HG03095 (cell line): ENCODE data around the gene NUP37.
A peak's percentile ranks its signal among the peaks of the same experiment; 100 is the strongest.
"Not testable (repeated sequence)": the region's sequence is repeated elsewhere in the genome, so short reads cannot be mapped to it uniquely, and the experiment has no call there.

Experiments used
- ATAC-seq: cut with Tn5 transposase; IDR thresholded peaks from one replicate; pipeline ENCODE4 v1.9.1; 2021; ENCODE audit warnings: moderate library complexity; ENCODE audit not compliant: unreplicated experiment

NUP37 gene, protein sequence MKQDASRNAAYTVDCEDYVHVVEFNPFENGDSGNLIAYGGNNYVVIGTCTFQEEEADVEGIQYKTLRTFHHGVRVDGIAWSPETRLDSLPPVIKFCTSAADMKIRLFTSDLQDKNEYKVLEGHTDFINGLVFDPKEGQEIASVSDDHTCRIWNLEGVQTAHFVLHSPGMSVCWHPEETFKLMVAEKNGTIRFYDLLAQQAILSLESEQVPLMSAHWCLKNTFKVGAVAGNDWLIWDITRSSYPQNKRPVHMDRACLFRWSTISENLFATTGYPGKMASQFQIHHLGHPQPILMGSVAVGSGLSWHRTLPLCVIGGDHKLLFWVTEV

DNA sequence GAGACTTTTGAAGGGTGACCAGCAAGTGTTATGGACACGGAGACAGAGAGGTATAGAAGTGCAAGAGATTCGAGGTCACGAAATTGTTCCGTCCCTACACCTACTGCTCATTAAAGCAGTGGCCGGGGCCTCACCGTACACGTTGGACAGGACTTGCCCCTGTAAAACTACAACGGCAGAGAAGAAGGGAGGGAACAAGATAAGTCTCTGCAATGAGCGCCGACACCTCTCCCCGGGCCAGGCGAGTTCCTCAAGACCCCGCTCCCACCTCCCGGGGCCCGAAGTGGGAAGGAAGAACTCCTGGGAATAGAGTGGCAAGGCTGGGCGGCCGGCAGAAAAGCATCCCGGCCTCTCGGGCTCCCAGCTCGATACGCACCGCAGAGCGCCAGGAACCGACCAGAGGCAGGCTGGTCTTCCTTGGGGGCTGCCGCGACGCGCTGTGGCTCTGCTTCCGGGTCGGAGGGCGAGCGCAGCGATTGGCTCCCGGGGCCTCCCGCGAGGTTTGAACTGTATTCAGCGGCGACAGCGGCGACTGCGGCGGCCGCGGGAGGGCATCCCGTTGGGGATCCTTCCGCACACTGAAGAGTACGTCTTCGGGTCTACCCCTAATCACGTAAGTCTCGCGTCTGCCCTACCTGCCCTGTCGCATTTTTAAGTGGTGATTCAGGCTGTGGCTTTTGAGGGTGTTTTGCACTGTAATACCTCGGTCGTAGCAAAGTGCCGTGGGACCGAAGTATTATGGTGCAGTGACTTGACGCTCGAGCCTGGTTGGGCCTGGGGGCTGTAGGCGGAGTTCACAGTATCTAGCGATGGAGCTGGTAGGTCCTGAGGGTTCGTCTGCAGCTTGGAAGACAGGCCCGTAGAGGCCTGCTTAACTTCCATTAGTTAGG lies at the start of gene NUP37, which contains the start of gene PARPBP:
TSS of gene NUP37 (minus strand) at position 441 of the 890 bp plus-strand sequence. CDS start 1,596 bp downstream, outside the sequence.
TSS of gene PARPBP (plus strand) at position 510 of the 890 bp plus-strand sequence. CDS start 3,706 bp downstream, outside the sequence.
- peak; percentile 92 for ATAC-seq

DNA sequence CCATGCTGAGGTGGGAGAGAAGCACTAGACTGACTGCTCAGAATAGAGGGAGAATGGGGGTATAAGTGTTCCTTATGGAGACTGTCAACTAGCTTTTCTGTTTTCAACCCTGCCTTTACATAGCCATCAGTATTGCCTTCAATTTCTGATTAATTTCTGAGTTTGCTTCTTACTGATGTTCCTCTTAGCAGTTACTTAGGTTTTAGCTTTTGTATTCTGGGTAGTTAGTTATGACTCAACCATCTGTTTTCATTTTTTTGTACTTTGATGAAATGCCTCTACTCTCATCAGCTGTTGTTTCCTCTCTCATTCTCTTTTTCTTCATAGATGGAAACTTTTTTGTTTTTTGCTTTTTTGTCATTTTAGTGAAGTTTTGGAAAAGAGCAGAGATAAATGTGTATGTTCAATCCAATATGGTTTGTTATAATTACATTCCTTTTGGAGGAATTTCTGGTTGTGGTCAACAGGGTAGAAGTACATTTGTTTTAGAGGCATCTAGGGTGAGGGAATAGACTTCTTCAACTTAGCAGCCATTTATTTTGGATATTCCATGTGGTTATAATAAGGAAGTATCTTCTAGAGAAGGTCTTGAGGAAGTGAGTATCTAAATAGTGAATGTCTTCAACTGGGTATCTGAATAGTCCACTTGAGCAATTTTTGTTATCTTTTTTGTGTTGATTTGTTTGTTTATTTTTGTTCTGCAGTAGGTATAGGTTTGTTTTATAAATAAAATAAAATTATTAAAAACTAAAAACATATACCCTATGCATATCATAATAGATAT lies 48.1 kb upstream of the NUP37 start:
- peak; percentile 66 for ATAC-seq

DNA sequence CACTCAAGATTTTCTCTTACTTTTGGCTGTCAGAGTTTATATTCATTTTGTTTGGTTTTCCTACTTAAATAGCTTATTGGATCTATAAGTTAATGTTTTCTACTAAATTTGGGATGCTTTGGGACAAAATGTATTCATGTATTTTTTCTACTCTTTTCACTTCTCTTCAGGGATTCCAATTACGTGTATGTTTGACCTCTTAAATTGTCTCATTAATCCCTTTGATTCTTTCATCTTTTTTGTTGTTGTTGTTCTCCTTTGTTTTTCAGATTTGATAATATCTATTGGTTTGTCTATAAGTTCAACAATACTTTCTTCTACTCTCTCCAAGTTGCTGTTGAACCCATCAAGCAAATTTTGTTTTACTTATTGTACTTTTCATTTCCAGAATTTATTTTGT lies 43.5 kb upstream of the NUP37 start:
- ATAC-seq = no peak

DNA sequence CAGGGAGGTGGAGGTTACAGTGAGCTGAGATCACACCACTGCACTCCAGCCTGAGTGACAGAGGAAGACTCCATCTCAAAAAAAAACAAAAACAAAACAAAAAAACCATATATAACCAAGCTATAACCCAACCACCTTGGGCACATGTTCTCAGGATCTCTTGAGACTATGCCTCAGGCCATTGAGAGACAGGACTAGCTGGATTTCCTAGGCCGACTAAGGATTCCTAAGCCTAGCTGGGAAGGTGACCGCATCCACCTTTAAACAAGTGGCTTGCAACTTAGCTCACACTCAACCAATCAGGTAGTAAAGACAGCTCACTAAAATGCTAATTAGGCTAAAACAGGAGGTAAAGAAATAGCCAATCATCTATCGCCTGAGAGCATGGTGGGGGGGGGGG lies 35.3 kb upstream of the NUP37 start:
- not testable (repeated sequence) for ATAC-seq

DNA sequence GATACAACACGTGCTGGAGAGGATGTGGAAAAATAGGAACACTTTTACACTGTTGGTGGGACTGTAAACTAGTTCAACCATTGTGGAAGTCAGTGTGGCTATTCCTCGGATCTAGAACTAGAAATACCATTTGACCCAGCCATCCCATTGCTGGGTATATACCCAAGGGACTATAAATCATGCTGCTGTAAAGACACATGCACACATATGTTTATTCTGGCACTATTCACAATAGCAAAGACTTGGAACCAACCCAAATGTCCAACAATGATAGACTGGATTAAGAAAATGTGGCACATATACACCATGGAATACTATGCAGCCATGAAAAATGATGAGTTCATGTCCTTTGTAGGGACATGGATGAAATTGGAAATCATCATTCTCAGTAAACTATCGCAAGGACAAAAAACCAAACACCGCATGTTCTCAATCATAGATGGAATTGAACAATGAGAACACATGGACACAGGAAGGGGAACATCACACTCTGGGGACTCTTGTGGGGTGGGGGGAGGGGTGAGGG lies 27.2 kb upstream of the NUP37 start:
- ATAC-seq = not testable (repeated sequence)

DNA sequence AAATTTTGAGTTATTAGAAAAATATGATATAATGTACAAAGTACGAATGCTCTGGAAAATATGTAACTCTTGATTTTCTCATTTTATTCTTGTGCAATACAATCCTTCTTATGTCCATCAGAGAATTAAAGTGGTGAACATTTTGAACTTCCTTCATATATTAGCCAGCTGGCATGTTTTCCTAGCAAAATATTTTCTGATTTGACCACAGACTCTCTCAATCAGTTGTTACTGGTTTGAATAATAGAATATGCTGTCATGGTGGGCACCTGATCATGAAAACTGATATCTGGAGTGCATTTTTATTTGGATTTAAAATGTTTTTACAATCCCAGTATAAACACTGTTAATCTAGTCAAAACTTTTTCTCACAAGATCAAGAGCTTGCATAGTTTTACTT lies 24.3 kb upstream of the NUP37 start:
- no peak for ATAC-seq

DNA sequence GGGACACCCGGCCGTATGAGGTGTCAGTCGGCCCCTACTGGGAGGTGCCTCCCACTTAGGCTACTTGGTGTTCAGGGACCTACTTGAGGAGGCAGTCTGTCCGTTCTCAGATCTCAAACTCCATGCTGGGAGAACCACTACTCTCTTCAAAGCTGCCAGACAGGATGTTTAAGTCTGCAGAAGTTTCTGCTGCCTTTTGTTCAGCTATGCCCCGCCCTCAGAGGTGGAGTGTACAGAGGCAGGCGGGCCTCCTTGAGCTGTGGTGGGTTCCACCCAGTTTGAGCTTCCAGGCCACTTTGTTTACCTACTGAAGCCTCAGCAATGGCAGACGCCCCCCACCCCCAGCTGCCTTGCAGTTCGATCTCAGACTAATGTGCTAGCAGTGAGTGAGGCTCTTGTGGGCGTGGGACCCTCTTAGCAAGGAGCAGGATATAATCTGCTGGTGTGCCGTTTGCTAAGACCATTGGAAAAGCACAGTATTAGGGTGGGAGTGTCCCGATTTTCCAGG lies 23.0 kb upstream of the NUP37 start:
- not testable (repeated sequence) for ATAC-seq

DNA sequence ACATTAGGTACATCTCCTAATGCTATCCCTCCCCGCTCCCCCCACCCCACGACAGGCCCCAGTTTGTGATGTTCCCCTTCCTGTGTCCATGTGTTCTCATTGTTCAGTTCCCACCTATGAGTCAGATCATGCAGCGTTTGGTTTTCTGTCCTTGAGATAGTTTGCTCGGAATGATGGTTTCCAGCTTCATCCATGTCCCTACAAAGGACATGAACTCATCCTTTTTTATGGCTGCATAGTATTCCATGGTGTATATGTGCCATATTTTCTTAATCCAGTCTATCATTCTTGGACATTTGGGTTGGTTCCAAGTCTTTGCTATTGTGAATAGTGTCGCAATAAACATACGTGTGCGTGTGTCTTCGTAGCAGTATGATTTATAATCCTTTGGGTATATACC lies 17.7 kb upstream of the NUP37 start:
- ATAC-seq = not testable (repeated sequence)

DNA sequence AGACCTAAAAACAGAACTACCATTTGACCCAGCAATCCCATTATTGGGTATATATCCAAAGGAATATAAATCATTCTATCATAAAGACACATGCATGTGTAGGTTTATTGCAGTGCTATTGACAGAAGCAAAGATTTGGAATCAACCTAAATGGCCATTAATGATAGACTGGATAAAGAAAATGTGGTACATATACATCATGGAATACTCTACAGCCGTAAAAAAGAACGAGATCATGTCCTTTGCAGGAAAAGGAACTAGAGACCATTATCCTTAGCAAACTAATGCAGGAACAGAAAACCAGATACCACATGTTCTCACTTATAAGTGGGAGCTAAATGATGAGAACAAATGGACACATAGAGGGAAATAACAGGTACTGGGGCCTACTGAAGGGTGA lies 11.5 kb upstream of the NUP37 start:
- not testable (repeated sequence) for ATAC-seq

DNA sequence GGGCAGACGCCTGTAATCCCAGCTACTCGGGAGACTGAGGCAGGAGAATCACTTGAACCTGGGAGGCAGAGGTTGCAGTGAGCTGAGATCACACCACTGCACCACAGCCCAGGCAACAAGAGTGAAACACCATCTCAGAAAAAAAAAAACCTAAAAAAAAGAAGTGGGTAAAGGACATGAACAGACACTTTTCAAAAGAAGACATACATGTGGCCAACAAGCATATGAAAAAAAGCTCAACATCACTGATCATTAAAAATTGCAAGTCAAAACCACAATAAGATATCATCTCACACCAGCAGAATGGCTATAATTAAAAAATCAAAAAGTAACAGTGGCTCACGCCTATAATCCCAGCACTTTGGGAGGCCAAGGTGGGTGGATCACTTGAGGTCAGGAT lies 10.8 kb upstream of the NUP37 start:
- ATAC-seq = not testable (repeated sequence)

DNA sequence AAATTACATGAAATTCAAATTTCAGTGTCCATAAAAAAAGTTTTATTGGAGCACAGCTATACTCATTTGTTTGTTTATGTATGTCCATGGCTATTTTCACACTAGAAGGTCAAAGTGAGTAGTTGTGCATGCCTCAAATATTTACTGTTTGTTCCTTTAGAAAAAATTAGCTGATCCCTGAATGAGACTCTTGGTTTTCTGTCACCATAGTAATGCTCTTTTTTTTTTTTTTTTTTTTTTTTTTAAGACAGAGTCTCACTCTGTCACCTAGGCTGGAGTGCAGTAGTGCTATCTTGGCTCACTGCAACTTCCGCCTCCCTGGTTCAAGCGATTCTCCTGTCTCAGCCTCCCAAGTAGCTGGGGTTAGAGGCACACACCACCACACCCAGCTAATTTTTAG lies 1.4 kb upstream of the NUP37 start:
- not testable (repeated sequence) for ATAC-seq

DNA sequence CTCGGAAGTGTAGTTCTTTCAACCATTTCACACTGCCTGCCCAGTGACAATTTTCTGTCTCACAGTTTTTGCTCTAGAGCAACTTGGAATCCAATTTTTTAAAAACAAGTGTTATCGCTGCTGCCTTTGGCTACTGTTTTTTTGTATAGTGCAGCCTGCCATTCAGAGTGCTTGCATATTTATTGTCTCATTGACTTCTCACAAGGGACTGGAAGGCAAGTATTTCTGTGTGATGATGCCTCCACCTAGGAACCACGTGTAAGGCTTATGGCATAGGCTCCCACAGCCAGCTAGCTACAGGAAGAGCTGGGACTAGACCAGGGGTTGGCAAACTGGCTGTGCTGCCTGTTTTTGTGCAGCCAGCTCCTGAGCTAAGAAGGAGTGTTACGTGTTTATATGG lies 972 bp upstream of the NUP37 start:
- ATAC-seq = no peak

DNA sequence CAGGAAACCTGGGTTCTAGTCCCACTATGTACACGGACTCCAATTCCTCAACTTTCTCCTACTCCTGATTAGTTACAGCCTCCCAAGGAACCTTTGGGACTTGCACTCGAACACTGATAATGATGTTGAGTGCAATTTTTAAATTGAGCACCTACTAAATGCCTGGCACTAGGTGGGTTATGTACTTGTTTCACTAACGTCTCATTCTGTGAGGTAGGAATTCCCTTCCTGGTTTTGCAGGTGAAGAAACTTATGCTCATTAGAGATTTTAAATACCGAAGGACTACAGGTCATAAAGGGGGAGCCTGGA lies 605 bp upstream of the NUP37 start:
- ATAC-seq = no peak

DNA sequence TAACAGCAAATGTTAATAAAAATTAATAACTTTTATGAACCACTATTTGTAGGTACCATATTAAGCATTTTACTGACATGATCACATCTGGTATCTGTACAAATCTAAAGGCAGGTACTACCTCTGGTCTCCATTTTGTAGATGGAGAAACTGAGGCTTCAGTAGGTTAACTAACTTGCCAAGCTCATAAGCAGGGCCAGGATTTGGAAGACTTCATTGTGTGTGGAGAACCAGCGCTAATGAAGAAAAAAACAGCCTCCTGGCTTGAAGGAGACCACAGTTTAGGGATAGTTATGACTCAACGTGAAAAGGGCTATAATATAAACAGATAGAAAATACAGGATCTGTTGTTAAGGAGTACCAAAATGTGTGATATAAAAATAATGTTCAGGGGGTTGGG lies 1.0 kb downstream of the NUP37 start:
- no peak for ATAC-seq

DNA sequence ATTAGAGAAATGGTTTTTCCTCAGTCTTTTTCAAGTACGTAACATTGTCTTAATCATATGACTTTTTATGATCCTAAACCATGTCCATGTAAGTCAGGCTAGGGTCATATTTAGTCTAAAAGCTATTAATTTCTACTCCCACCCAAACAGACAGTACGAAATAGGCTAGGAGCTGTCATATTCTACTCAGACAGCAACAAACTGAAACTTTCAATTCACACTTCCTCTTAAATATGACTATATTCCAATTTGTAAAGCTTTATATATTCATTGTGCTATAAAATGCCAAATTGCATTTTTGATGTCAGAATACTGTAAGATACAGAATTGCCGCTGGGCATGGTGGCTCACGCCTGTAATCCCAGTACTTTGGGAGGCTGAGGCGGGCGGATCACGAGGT lies 3.5 kb downstream of the NUP37 start:
- no peak for ATAC-seq

DNA sequence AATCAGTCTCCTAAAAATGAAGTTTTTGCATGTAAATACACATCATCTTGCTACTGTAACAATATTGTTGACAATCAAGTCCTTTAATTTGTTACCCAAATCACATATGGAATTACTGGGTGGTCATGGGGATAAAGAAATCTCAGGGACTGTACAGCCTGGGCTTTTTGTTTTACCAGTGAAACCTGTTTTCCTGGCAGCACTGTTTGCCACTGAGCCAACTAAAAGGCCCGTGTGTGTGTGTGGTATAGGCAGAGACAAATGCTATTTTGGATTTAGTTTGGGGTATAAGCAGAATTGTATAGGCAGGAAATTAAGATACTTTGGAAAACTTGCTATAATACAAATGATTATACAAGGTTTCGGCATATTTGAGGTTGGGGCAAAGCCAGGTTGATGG lies 5.7 kb downstream of the NUP37 start:
- ATAC-seq = no peak

DNA sequence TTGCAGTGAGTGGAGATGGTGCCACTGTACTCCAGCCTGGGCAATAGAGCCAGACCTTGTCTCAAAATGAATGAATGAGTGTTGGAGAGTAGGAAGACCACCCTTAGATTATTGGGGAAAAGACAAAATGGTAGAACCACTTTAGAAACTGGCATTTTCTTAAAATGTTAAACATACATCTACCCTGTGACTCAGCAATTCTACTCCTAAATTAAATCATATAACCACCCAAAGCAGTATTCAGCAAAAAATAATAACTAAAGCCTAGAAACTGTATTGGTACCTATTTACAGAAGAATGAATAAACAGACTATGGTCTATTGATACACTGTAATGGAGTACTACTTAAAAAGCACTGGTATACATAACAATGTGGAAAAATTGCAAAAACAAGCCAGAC lies 9.1 kb downstream of the NUP37 start:
- ATAC-seq = no peak

DNA sequence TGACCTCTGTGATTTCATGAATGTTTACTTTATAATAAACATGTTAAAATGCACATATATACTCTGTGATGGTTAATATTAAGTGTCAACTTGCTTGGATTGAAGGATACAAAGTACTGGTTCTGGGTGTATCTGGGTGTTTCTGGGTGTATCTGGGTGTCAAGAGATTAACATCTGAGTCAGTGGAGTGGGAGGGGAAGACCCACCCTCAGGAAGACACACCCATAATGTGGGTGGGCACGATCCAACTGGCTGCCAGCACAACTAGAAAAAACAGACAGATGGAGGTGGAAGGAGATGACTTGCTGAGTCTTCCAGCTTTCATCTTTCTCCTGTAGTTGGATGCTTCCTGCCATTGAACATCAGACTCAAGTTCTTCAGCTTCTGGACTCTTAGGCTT lies 11.9 kb downstream of the NUP37 start:
- ATAC-seq = no peak

DNA sequence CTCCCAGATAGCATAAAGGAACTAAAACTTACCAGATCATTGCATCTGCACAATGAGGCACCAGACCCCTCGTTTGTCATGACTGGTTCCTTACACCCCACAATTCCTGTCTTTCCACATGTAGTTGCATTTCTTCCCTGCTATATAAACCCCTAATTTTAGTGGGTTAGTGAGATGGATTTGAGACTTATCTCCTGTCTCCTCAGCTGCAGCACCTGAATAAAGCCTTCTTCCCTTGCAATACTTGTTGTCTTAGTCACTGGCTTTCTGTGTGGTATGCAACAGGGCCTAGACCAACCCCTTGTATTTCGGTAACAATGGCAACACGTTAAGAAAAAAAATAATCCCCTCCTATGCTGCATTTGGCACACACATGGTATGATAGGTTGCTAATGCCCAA lies 13.0 kb downstream of the NUP37 start:
- no peak for ATAC-seq

DNA sequence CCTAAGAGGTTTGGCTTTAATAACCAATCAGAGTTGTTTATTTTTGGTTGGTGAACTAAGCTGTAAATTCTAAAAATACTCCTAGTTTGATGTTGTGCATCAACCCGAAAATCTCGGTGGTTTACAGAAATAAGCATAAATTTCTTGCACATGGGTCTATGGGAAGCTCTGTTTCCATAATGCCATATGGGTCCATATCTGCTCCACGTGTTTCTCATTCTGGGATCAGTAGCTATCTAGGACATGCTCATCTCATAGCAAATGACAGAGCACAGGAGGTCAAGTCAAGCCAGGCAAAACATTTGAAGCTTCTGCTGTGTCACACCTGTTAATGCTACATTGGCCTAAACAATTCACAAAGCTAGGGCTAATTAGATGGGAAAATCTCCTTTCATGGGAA lies 23.1 kb downstream of the NUP37 start:
- no peak for ATAC-seq

DNA sequence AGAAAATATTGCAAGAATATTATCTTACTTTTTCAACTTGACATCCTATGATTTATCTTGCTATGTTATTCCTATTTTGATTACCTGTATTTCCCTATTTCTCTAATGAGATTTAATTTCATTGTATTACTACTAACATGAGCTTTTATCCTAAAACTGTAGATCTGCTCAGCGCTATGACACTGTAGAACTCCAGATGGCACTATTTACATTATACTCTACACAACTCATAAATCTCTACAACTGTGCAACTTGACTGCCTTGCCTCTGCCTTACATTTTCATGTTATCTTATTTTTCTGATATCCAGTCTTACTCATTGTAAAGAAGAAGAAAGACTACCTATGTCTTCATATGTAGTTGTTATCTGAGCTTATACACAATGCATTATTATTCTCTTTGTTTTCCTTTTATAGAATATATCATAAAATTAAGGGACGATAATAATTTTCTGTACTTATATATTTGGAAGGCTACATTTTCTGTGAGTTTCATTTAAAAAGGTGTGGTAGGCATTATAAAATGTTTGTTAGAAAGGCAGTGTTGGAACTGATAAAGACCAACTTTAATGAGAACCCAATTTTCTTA lies 24.1 kb downstream of the NUP37 start:
- ATAC-seq = no peak
